Gastroesophageal sphincter (tissue), 3 donors: ENCODE data around the gene NSFL1C.

Source experiments
- CTCF ChIP-seq, 4 experiments: fragments of 200-600 bp in 2 of 4; fragments of 450-650 bp in 2 of 4; sonication (generic) in 1 of 4; IDR thresholded peaks; one replicate each; pipeline ENCODE4 v1.5.1; 2017 to 2019; ENCODE audit warnings: antibody characterized with exemption in 4 of 4, mild to moderate bottlenecking in 2 of 4, moderate library complexity in 2 of 4
- EP300 ChIP-seq: sonication (generic); formaldehyde crosslinking; IDR thresholded peaks from one replicate; pipeline ENCODE4 v1.6.1; 2017; ENCODE audit warnings: antibody characterized with exemption, mild to moderate bottlenecking
- POLR2A ChIP-seq, 2 donors: fragments of 450-650 bp; IDR thresholded peaks; one replicate each; pipeline ENCODE4 v1.6.1; 2017; ENCODE audit warnings: antibody characterized with exemption in 2 of 2, mild to moderate bottlenecking in 2 of 2, moderate library complexity in 1 of 2
- POLR2AphosphoS5 ChIP-seq: sonication (generic); formaldehyde crosslinking; IDR thresholded peaks from one replicate; pipeline ENCODE4 v1.6.1; 2017; ENCODE audit warnings: antibody characterized with exemption

GRCh38 chr20:1456300-1456699 lies 10.3 kb downstream of the NSFL1C start:
- TF ChIP-seq CTCF (IDR thresholded peaks at IDR 0.05), result no peak
- TF ChIP-seq POLR2AphosphoS5, result no peak
- no peak for TF ChIP-seq EP300
- TF ChIP-seq POLR2A (IDR thresholded peaks at IDR 0.05), result no peak
